ENCODE data around the gene NELL1.

NELL1 gene

GRCh38 chr11:21007297-21007696, 337.9 kb downstream of the NELL1 start:
- DNase-seq, result no peak

GRCh38 chr11:21018248-21018647, 348.9 kb downstream of the NELL1 start:
- no peak for DNase-seq

- no peak for DNase-seq
These were observed 357.3 kb downstream of the NELL1 start for GRCh38 chr11:21026685-21027084.

- DNase-seq, result no peak
These were observed 368.5 kb downstream of the NELL1 start for GRCh38 chr11:21037850-21038249.

GRCh38 chr11:21038801-21039200, 369.4 kb downstream of the NELL1 start:
- DNase-seq, result no peak

GRCh38 chr11:21040630-21041029, 371.2 kb downstream of the NELL1 start:
- DNase-seq, result no peak

GRCh38 chr11:21048626-21049025, 379.2 kb downstream of the NELL1 start:
- no peak for DNase-seq

- DNase-seq, result no peak
These were observed 384.1 kb downstream of the NELL1 start for GRCh38 chr11:21053466-21053865.

GRCh38 chr11:21056644-21057043, 387.3 kb downstream of the NELL1 start:
- no peak for DNase-seq

GRCh38 chr11:21059879-21060278, 390.5 kb downstream of the NELL1 start:
- no peak for DNase-seq

GRCh38 chr11:21066030-21066429, 396.6 kb downstream of the NELL1 start:
- no peak for DNase-seq

GRCh38 chr11:21068886-21069285, 399.5 kb downstream of the NELL1 start:
- DNase-seq, result no peak

- DNase-seq, result no peak
These were observed 400.5 kb downstream of the NELL1 start for GRCh38 chr11:21069909-21070308.

GRCh38 chr11:21072558-21072957, 403.2 kb downstream of the NELL1 start:
- no peak for DNase-seq

- DNase-seq, result no peak
These were observed 413.5 kb downstream of the NELL1 start for GRCh38 chr11:21082853-21083252.

GRCh38 chr11:21088930-21089329, 419.5 kb downstream of the NELL1 start:
- DNase-seq, result no peak

GRCh38 chr11:21104641-21105040, 435.3 kb downstream of the NELL1 start:
- DNase-seq, result no peak

- no peak for DNase-seq
These were observed 436.0 kb downstream of the NELL1 start for GRCh38 chr11:21105196-21105917.

- DNase-seq, result no peak
These were observed 440.0 kb downstream of the NELL1 start for GRCh38 chr11:21109341-21109740.

GRCh38 chr11:21110415-21110814, 441.0 kb downstream of the NELL1 start:
- DNase-seq, result no peak

GRCh38 chr11:21113876-21114275, 444.5 kb downstream of the NELL1 start:
- no peak for DNase-seq

GRCh38 chr11:21116009-21116408, 446.6 kb downstream of the NELL1 start:
- no peak for DNase-seq

GRCh38 chr11:21119411-21119810, 450.0 kb downstream of the NELL1 start:
- DNase-seq, result no peak

- no peak for DNase-seq
These were observed 452.6 kb downstream of the NELL1 start for GRCh38 chr11:21121991-21122390.

- DNase-seq, result no peak
These were observed 453.1 kb downstream of the NELL1 start for GRCh38 chr11:21122523-21122922.

Measured in suppressor macrophage treated with lipopolysaccharide for 4 hours (primary cell).